ENCODE measurements around the gene HDAC11. TPM values are rescaled to one million over a fixed set of nuclear protein-coding genes. Genes with fewer than 3 reads are reported as not detected.

Gene HDAC11
- total and polyA plus RNA-seq, 2 donors (not counting 1 experiment from before 2014, with no cell fraction given): 5.2 to 23.1 TPM

GRCh38 chr3:13461169-13462124 lies 18.7 kb upstream of the HDAC11 start:
- H3K79me2 ChIP-seq (ENCODE audit: control insufficient read depth, insufficient read depth, low read length): no peaks in the 10 kb centered on the region
- no peak overlapping the region for H3K4me2 ChIP-seq (ENCODE audit: extremely low read depth, insufficient read depth, low read length)
- TF ChIP-seq CTCF (conservative IDR thresholded peaks at IDR 0.05 in 1 of 2, IDR thresholded peaks at IDR 0.05 in 1 of 2; ENCODE audit: low read depth in 1 of 2, low read length in 2 of 2) (peak; percentile 25 to 58), EZH2 (IDR thresholded peaks at IDR 0.05; ENCODE audit: low read length, missing control alignments) (no peak)
- no peaks in the 10 kb centered on the region for H4K20me1 ChIP-seq (ENCODE audit: control insufficient read depth, extremely low read depth, insufficient read depth, low read length)
- H2AFZ ChIP-seq (ENCODE audit: low read length): no peak overlapping the region
- H3K9ac ChIP-seq (ENCODE audit: insufficient read depth, low read length): no peak overlapping the region
- H3K27me3 ChIP-seq (ENCODE audit: control insufficient read depth, insufficient read depth, low read length): peaks cover 3% of the 10 kb centered on the region
- no peaks in the 10 kb centered on the region for H3K9me3 ChIP-seq (ENCODE audit: control insufficient read depth, insufficient read depth, low read depth, low read length)
- peak; percentile 27 to 37 for DNase-seq (ENCODE audit: low read depth in 2 of 2)
- no peak overlapping the region for H3K4me3 ChIP-seq (replicated peaks in 1 of 4; ENCODE audit: control extremely low read depth in 1 of 4, insufficient read depth in 1 of 4, low read depth in 3 of 4, low read length in 4 of 4)
- H3K36me3 ChIP-seq (ENCODE audit: control insufficient read depth, insufficient read depth, low read length): no peaks in the 10 kb centered on the region
- no peak overlapping the region for H3K27ac ChIP-seq (ENCODE audit: insufficient read depth, low read length)
- no peaks in the 10 kb centered on the region for H3K4me1 ChIP-seq (ENCODE audit: control insufficient read depth, extremely low read depth, insufficient read depth, low read length)

- no peak overlapping the region for H3K4me3 ChIP-seq (replicated peaks in 1 of 4; ENCODE audit: control extremely low read depth in 1 of 4, insufficient read depth in 1 of 4, low read depth in 3 of 4, low read length in 4 of 4)
- H3K27ac ChIP-seq (ENCODE audit: insufficient read depth, low read length): no peak overlapping the region
- no peaks in the 10 kb centered on the region for H3K79me2 ChIP-seq (ENCODE audit: control insufficient read depth, insufficient read depth, low read length)
- no peaks in the 10 kb centered on the region for H3K4me1 ChIP-seq (ENCODE audit: control insufficient read depth, extremely low read depth, insufficient read depth, low read length)
- no peaks in the 10 kb centered on the region for H4K20me1 ChIP-seq (ENCODE audit: control insufficient read depth, extremely low read depth, insufficient read depth, low read length)
- no peak overlapping the region for H3K9ac ChIP-seq (ENCODE audit: insufficient read depth, low read length)
- TF ChIP-seq EZH2 (IDR thresholded peaks at IDR 0.05; ENCODE audit: low read length, missing control alignments) (no peak), CTCF (conservative IDR thresholded peaks at IDR 0.05 in 1 of 2, IDR thresholded peaks at IDR 0.05 in 1 of 2; ENCODE audit: low read depth in 1 of 2, low read length in 2 of 2) (no peak)
- no peak overlapping the region for H2AFZ ChIP-seq (ENCODE audit: low read length)
- H3K36me3 ChIP-seq (ENCODE audit: control insufficient read depth, insufficient read depth, low read length): no peaks in the 10 kb centered on the region
- H3K9me3 ChIP-seq (ENCODE audit: control insufficient read depth, insufficient read depth, low read depth, low read length): no peaks in the 10 kb centered on the region
- no peak for DNase-seq (ENCODE audit: low read depth in 2 of 2)
- H3K4me2 ChIP-seq (ENCODE audit: extremely low read depth, insufficient read depth, low read length): no peak overlapping the region
- peaks cover 3% of the 10 kb centered on the region for H3K27me3 ChIP-seq (ENCODE audit: control insufficient read depth, insufficient read depth, low read length)
Measured at GRCh38 chr3:13462125-13462629, 17.9 kb upstream of the HDAC11 start.

- no peak overlapping the region for H3K27ac ChIP-seq (ENCODE audit: insufficient read depth, low read length)
- TF ChIP-seq CTCF (conservative IDR thresholded peaks at IDR 0.05 in 1 of 2, IDR thresholded peaks at IDR 0.05 in 1 of 2; ENCODE audit: low read depth in 1 of 2, low read length in 2 of 2) (no peak), EZH2 (IDR thresholded peaks at IDR 0.05; ENCODE audit: low read length, missing control alignments) (no peak)
- H3K27me3 ChIP-seq (ENCODE audit: control insufficient read depth, insufficient read depth, low read length): peaks cover 3% of the 10 kb centered on the region
- no peaks in the 10 kb centered on the region for H4K20me1 ChIP-seq (ENCODE audit: control insufficient read depth, extremely low read depth, insufficient read depth, low read length)
- no peaks in the 10 kb centered on the region for H3K9me3 ChIP-seq (ENCODE audit: control insufficient read depth, insufficient read depth, low read depth, low read length)
- H3K79me2 ChIP-seq (ENCODE audit: control insufficient read depth, insufficient read depth, low read length): no peaks in the 10 kb centered on the region
- H3K9ac ChIP-seq (ENCODE audit: insufficient read depth, low read length): no peak overlapping the region
- DNase-seq (ENCODE audit: low read depth in 2 of 2): no peak
- H3K4me1 ChIP-seq (ENCODE audit: control insufficient read depth, extremely low read depth, insufficient read depth, low read length): no peaks in the 10 kb centered on the region
- no peak overlapping the region for H2AFZ ChIP-seq (ENCODE audit: low read length)
- no peak overlapping the region for H3K4me2 ChIP-seq (ENCODE audit: extremely low read depth, insufficient read depth, low read length)
- no peaks in the 10 kb centered on the region for H3K36me3 ChIP-seq (ENCODE audit: control insufficient read depth, insufficient read depth, low read length)
- H3K4me3 ChIP-seq (replicated peaks in 1 of 4; ENCODE audit: control extremely low read depth in 1 of 4, insufficient read depth in 1 of 4, low read depth in 3 of 4, low read length in 4 of 4): no peak overlapping the region
Measured at GRCh38 chr3:13462822-13463221, 17.3 kb upstream of the HDAC11 start.

All from fibroblast of lung (primary cell).